H1 (cell line): ENCODE measurements around the gene ZWILCH. TPM values are rescaled to one million over a fixed set of nuclear protein-coding genes. Genes with fewer than 3 reads are reported as not detected.

Source experiments
- CTCF ChIA-PET: fragments of 300-600 bp; sonication (Branson Sonifier 250); formaldehyde crosslinking; loops from one replicate; lab custom pipeline; 2021; ENCODE audit not compliant: partially characterized antibody; lab: Charles Lee
- POLR2A ChIA-PET: fragments of 300-600 bp; sonication (Branson Sonifier 250); formaldehyde crosslinking; loops from one replicate; lab custom pipeline; 2021; ENCODE audit warnings: inconsistent platforms; ENCODE audit not compliant: partially characterized antibody; lab: Charles Lee
- DNase-seq, 2 experiments: peaks; one replicate each; pipeline versions ENCODE4 v3.0.0 to v3.0.0-alpha.2; 2010 to 2022; ENCODE audit warnings: low spot score in 2 of 2, low read depth in 1 of 2, mixed read lengths in 1 of 2
- FAIRE-seq: peaks from 2 replicates; lab custom pipeline; 2011; peaks lifted over from hg19 to GRCh38; lab: Jason Lieb, UNC
- H2AFZ ChIP-seq: 2 replicates; pipeline ENCODE4 v1.8.1; 2012; ENCODE audit warnings: low read length, inconsistent platforms
- H2AK5ac ChIP-seq: 2 replicates; pipeline ENCODE4 v1.6.1; 2013; ENCODE audit warnings: low read depth, low read length
- H2BK120ac ChIP-seq: replicated peaks from 2 replicates; pipeline ENCODE3; 2013; ENCODE audit warnings: low read depth, low read length, inconsistent platforms
- H2BK12ac ChIP-seq: 2 replicates; pipeline ENCODE4 v1.6.1; 2013; ENCODE audit warnings: low read depth, low read length
- H2BK15ac ChIP-seq: 2 replicates; pipeline ENCODE4 v1.6.1; 2013; ENCODE audit warnings: low read length
- H2BK20ac ChIP-seq: 2 replicates; pipeline ENCODE4 v1.6.1; 2013; ENCODE audit warnings: low read length
- H2BK5ac ChIP-seq: 2 replicates; pipeline ENCODE4 v1.6.1; 2013; ENCODE audit warnings: low read depth, low read length
- H3K14ac ChIP-seq: 2 replicates; pipeline ENCODE4 v1.6.1; 2013; ENCODE audit warnings: inconsistent platforms; ENCODE audit not compliant: insufficient read length
- H3K18ac ChIP-seq: 2 replicates; pipeline ENCODE4 v1.6.1; 2013; ENCODE audit warnings: low read length; ENCODE audit errors: extremely low read depth
- H3K23ac ChIP-seq: 2 replicates; pipeline ENCODE4 v1.6.1; 2013; ENCODE audit warnings: inconsistent platforms; ENCODE audit not compliant: insufficient read length
- H3K23me2 ChIP-seq: 2 replicates; pipeline ENCODE4 v1.6.1; 2013; ENCODE audit warnings: low read depth, low read length
- H3K27ac ChIP-seq: 2 replicates; pipeline ENCODE4 v1.6.1; 2011; ENCODE audit warnings: low read depth, low read length, inconsistent platforms
- H3K27me3 ChIP-seq, 4 experiments: replicated peaks in 1 of 4; 1 replicate in 1 of 4; 2 replicates in 3 of 4; pipeline versions ENCODE4 v1.6.1 to v1.8.1; 2011 to 2013; ENCODE audit warnings: low read length in 3 of 4, mild to moderate bottlenecking in 3 of 4, inconsistent platforms in 2 of 4, mixed read lengths in 2 of 4, moderate library complexity in 1 of 4; ENCODE audit not compliant: control insufficient read depth in 3 of 4, insufficient read depth in 3 of 4; ENCODE audit errors: extremely low read depth in 1 of 4
- H3K36me3 ChIP-seq, 4 experiments: 2 replicates each; pipeline versions ENCODE4 v1.6.1 to v1.8.1; 2011 to 2013; ENCODE audit warnings: mild to moderate bottlenecking in 4 of 4, low read length in 3 of 4, moderate library complexity in 2 of 4, control low read depth in 1 of 4, inconsistent platforms in 1 of 4; ENCODE audit not compliant: insufficient read depth in 4 of 4, control insufficient read depth in 2 of 4
- H3K4ac ChIP-seq: replicated peaks from 2 replicates; pipeline ENCODE3; 2013; ENCODE audit warnings: low read length, low read depth, mixed read lengths, inconsistent platforms; ENCODE audit not compliant: insufficient read length
- H3K4me1 ChIP-seq, 4 experiments: replicated peaks in 1 of 4; 1 replicate in 1 of 4; 2 replicates in 3 of 4; pipeline versions ENCODE4 v1.6.1 to v1.8.1; 2011 to 2013; ENCODE audit warnings: low read length in 3 of 4, inconsistent platforms in 2 of 4, mixed read lengths in 1 of 4; ENCODE audit not compliant: insufficient read depth in 4 of 4, control insufficient read depth in 3 of 4
- H3K4me2 ChIP-seq, 2 experiments: 2 replicates each; pipeline versions ENCODE4 v1.6.1 to v1.8.1; 2011 to 2013; ENCODE audit warnings: low read depth in 2 of 2, low read length in 2 of 2, control low read depth in 1 of 2, inconsistent platforms in 1 of 2, mild to moderate bottlenecking in 1 of 2; ENCODE audit not compliant: insufficient read depth in 1 of 2
- H3K4me3 ChIP-seq, 4 experiments: fragments of 200-600, 300-600 bp in 1 of 4; sonication (generic), shearing (Covaris generic), sonication (Bioruptor Twin) in 1 of 4; 2 replicates each; pipeline versions ENCODE4 v1.5.1 to v1.8.1; 2011 to 2016; ENCODE audit warnings: low read length in 4 of 4, low read depth in 3 of 4, control low read depth in 2 of 4, inconsistent platforms in 2 of 4, mild to moderate bottlenecking in 2 of 4, mixed read lengths in 1 of 4, moderate library complexity in 1 of 4; ENCODE audit not compliant: insufficient read depth in 2 of 4; ENCODE audit errors: extremely low read depth in 1 of 4
- H3K56ac ChIP-seq: replicated peaks from 2 replicates; pipeline ENCODE3; 2013; ENCODE audit warnings: low read depth, mild to moderate bottlenecking, mixed read lengths, low read length, inconsistent platforms; ENCODE audit not compliant: insufficient read length
- H3K79me1 ChIP-seq: 2 replicates; pipeline ENCODE4 v1.6.1; 2013; ENCODE audit warnings: low read depth, low read length, control low read depth
- H3K79me2 ChIP-seq, 2 experiments: 2 replicates each; pipeline versions ENCODE4 v1.6.1 to v1.8.1; 2012 to 2013; ENCODE audit warnings: low read length in 2 of 2, mild to moderate bottlenecking in 2 of 2, inconsistent platforms in 1 of 2; ENCODE audit not compliant: insufficient read depth in 2 of 2, control insufficient read depth in 1 of 2
- H3K9ac ChIP-seq, 4 experiments: replicated peaks in 1 of 4; 1 replicate in 1 of 4; 2 replicates in 3 of 4; pipeline versions ENCODE4 v1.6.1 to v1.8.1; 2011 to 2013; ENCODE audit warnings: low read depth in 3 of 4, low read length in 3 of 4, control low read depth in 2 of 4, mild to moderate bottlenecking in 2 of 4, moderate library complexity in 2 of 4, inconsistent platforms in 1 of 4; ENCODE audit errors: extremely low read depth in 1 of 4
- H3K9me3 ChIP-seq, 2 experiments: 2 replicates each; pipeline versions ENCODE4 v1.6.1 to v1.8.1; 2012 to 2013; ENCODE audit warnings: mild to moderate bottlenecking in 2 of 2, moderate library complexity in 2 of 2, control low read depth in 1 of 2, inconsistent platforms in 1 of 2, low read depth in 1 of 2, low read length in 1 of 2, mixed read lengths in 1 of 2; ENCODE audit not compliant: insufficient read depth in 2 of 2
- H4K20me1 ChIP-seq, 2 experiments: replicated peaks in 1 of 2; 2 replicates each; pipeline versions ENCODE3 to v1.8.1; 2011 to 2013; ENCODE audit warnings: inconsistent platforms in 2 of 2, low read length in 2 of 2, mild to moderate bottlenecking in 1 of 2; ENCODE audit not compliant: insufficient read depth in 2 of 2, control insufficient read depth in 1 of 2
- H4K5ac ChIP-seq: 2 replicates; pipeline ENCODE4 v1.6.1; 2013; ENCODE audit warnings: low read length, low read depth, mixed read lengths, inconsistent platforms; ENCODE audit not compliant: insufficient read length
- H4K8ac ChIP-seq: 2 replicates; pipeline ENCODE4 v1.8.0; 2013; ENCODE audit warnings: mild to moderate bottlenecking, moderate library complexity, low read length, inconsistent platforms; ENCODE audit not compliant: insufficient read depth; ENCODE audit errors: extremely low read depth
- H4K91ac ChIP-seq: replicated peaks from 2 replicates; pipeline ENCODE3; 2013; ENCODE audit warnings: low read length, mixed read lengths, inconsistent platforms; ENCODE audit not compliant: insufficient read length
- POLR2A ChIP-seq, 2 experiments: IDR thresholded peaks; 1 replicate in 1 of 2; 2 replicates in 1 of 2; pipeline ENCODE4 v1.6.1; 2011; ENCODE audit warnings: low read depth in 2 of 2, low read length in 2 of 2, mild to moderate bottlenecking in 2 of 2; ENCODE audit errors: control extremely low read depth in 1 of 2
- WGBS, 2 experiments: shearing (Covaris generic) in 1 of 2; methylation state at CpG; one replicate each; pipeline versions ENCODE4 v1.1.6 to v1.1.7; 2013 to 2015; ENCODE audit warnings: low lambda C conversion rate in 2 of 2, mixed read lengths in 2 of 2, inconsistent platforms in 1 of 2, low coverage in 1 of 2, missing lambda C conversion rate in 1 of 2; ENCODE audit not compliant: insufficient replicate concordance in 2 of 2, insufficient coverage in 1 of 2, insufficient read length in 1 of 2; ENCODE audit errors: extremely low coverage in 1 of 2, missing lambda C conversion rate in 1 of 2; 5-methylcytosine and 5-hydroxymethylcytosine counted together
- polyA plus RNA-seq, 7 experiments: library from polyadenylated mRNA; depleted of rRNA in 3 of 7; stranded (reverse) in 5 of 7; unstranded in 2 of 7; fragments of >200 nt in 5 of 7; fragments of 200-250 nt in 2 of 7; gene quantifications; 1 replicate in 5 of 7; 2 replicates in 1 of 7; 4 replicates in 1 of 7; pipeline versions ENCODE4 v1.2.1 to v1.2.3, GENCODE V29; 2011 to 2013; ENCODE audit warnings: missing spikeins in 2 of 7, mixed read lengths in 2 of 7
- total RNA-seq: library from RNA; stranded (reverse); fragmentation: NEBNext Ultra II Directional; extraction: Animal tissue kit (Norgen Biotek cat#: 25700); gene quantifications from 2 replicates; pipeline ENCODE4 v1.2.1, GENCODE V29; 2021

The ZWILCH gene
- total and polyA plus RNA-seq, 2 of the 8 experiments (the other 6 are each of a cell fraction or from before 2014, with no cell fraction given), result 18.1 to 61.5 TPM

DNA sequence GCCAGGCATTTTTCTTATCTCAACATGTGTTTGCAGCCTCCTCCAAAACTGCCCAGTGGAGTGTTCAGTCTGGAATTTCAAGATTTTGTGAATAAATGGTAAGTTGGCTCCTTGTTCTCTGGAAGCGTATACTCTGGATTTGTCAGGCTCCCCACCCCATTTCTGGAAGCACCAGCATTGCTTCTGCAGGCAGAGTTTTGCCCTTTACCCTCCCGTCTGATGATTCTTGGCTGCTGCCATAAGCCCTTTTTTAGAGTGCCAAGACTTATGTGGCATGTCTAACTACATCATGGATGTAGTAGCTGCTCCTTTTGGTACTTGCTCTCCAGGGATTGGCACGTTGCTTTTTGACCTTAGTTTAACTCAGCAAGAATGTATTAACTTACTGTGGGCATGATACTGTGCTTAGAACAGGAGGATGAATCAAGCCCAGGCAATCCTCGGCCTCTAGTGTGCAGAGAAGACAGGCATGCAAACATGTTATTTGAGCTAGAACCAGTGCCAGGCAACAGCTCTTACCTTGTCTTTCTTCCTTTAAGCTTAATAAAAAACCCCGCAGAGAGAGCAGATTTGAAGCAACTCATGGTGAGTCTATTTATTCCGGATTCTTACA is 15.8 kb upstream of the ZWILCH start:
- Histone ChIP-seq H4K8ac (no peak overlapping the region), H3K23me2 (no peaks in the 10 kb centered on the region), H2BK12ac (no peak overlapping the region), H3K27ac (no peak overlapping the region), H3K79me1 (peaks cover 2% of the 10 kb centered on the region; the same call in 1 of the 2 replicates), H3K4me1 (peaks cover 0 to under 1% (median 0%) of the 10 kb centered on the region in 4 experiments; a peak in 1 of 7 replicates), H4K5ac (no peak overlapping the region), H3K36me3 (peaks cover 11 to 75% (median 44%) of the 10 kb centered on the region in 4 experiments), H2AFZ (no peak overlapping the region), H3K9me3 (no peaks in the 10 kb centered on the region), H3K4me3 (no peak overlapping the region), H4K91ac (no peak overlapping the region), H2AK5ac (no peak overlapping the region), H2BK120ac (no peak overlapping the region), H3K9ac (no peak overlapping the region), H2BK5ac (no peak overlapping the region), H3K56ac (no peak overlapping the region), H3K18ac (no peak overlapping the region), H2BK20ac (no peak overlapping the region), H3K14ac (no peak overlapping the region), H4K20me1 (peaks cover 0 to 6% of the 10 kb centered on the region in 2 experiments), H3K4ac (no peak overlapping the region), H3K79me2 (no peaks in the 10 kb centered on the region), H2BK15ac (no peak overlapping the region), H3K23ac (no peak overlapping the region), H3K4me2 (no peak overlapping the region), H3K27me3 (no peaks in the 10 kb centered on the region)
- FAIRE-seq (no peak), DNase-seq (no peak)
- ChIA-PET CTCF (interaction anchor here (1.1 to 6.7 kb wide), 3 partner anchors 8 to 17 kb away, joined by 4 to 44 read pairs (median 5); partner anchors contain the start of gene SNAPC5), POLR2A (interaction anchor here (0.6 to 6.9 kb wide), 7 partner anchors 10 to 163 kb away, joined by 3 to 56 read pairs (median 4); partner anchors contain the start of genes RPL4, SNAPC5 and ZWILCH)
- 92% methylated on average over 6 of the region's 6 CpGs; no CpG with 5 or more reads in 1 of the 2 experiments for WGBS, 2 experiments
- peak in 1 of 2 experiments; percentile 19; a peak in 1 of 3 replicates for TF ChIP-seq POLR2A (IDR thresholded peaks at IDR 0.05; ENCODE audit: control extremely low read depth in 1 of 2, low read depth in 2 of 2, low read length in 2 of 2)
